ENCODE results near the gene HIBADH.
"Not testable (repeated sequence)": the region's sequence is repeated elsewhere in the genome, so short reads cannot be mapped to it uniquely, and the experiment has no call there.

HIBADH gene

GRCh38 chr7:27533652-27534081, 129.0 kb downstream of the HIBADH start:
- DNase-seq: no peak

- DNase-seq: no peak
These were observed 130.4 kb downstream of the HIBADH start for GRCh38 chr7:27532314-27532713.

DNA sequence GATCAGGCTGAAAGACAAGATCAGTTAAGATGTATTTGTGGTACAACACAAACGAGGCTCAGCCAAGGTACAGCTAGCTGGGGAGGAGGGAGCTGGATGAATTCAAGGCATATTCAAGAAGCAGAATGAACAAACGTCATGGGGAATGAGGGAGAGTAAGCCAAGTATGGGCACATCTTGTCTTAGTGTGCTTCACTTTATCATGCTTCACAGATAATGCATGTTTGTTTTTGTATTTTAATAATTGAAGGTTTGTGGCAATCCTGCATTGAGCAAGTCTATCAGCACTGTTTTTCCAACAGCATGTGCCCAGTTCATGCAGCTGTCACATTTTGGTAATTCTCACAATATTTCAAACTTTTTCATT, 135.4 kb downstream of the HIBADH start:
- no peak for DNase-seq

GRCh38 chr7:27526611-27527347, 135.9 kb downstream of the HIBADH start:
- DNase-seq: no peak

GRCh38 chr7:27526131-27526530, 136.6 kb downstream of the HIBADH start:
- DNase-seq: no peak

DNA sequence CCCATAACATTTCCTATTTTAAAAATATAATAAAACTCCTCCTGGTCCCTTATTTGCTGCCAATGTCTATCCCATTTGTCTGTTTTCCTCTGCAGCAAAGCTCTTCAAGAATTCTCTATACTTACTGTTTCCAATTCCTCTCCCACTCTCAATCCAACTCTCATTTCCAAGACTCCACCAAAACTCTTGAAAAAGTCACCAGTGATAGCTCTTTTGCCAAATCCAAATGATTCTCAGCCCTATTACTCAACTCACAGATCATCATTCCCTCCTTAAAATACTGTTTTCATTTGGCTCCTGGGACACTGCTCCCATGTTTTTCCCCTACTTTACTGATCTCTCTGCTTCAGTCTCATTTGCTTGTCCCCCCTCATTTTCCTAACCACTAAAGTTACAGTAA, 139.4 kb downstream of the HIBADH start:
- DNase-seq: no peak

GRCh38 chr7:27522566-27522965, 140.1 kb downstream of the HIBADH start:
- no peak for DNase-seq

DNA sequence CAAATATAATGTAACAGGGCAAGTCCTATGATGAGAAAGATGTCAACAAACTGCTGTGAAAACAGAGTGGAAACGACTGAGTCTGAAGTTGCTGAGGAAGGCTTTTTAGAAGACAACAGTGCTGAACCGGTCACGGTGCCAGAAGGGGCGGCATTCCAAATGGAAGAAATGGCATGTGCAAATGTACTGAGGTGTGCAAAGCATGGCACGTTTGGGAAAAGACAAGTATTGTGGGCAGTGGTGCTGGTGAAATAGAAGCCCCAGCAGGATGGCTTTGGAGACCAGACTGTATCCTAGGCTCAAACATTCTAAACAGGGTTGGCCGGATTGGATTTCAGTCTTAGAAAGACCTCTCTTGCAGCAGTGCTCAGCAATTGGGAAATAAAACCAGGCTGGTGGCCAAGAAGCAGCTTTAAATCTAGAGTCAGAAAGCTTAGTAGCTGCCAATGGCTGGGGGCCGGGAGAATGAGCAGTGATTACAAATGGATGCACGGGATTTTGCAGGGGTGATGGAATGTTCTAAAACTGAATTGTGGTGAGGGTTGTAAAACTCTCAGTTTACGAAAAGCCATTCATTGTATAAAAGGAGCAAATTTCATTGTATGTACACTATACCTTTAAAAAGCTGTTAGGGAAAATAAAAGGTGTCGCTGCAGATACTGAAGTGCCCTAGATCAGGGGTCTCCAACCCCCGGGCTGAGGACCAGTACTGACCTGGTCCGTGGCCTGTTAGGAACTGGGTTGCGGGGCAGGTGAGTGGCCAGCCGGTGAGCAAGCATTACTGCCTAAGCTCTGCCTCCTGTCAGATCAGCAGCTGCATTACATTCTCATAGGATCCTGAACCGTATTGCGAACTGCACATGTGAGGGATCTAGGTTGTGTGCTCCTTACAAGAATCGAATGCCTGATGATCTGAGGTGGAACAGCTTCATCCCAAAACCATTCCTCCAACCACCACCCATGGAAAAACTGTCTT, 141.6 kb downstream of the HIBADH start:
- DNase-seq: no peak

DNA sequence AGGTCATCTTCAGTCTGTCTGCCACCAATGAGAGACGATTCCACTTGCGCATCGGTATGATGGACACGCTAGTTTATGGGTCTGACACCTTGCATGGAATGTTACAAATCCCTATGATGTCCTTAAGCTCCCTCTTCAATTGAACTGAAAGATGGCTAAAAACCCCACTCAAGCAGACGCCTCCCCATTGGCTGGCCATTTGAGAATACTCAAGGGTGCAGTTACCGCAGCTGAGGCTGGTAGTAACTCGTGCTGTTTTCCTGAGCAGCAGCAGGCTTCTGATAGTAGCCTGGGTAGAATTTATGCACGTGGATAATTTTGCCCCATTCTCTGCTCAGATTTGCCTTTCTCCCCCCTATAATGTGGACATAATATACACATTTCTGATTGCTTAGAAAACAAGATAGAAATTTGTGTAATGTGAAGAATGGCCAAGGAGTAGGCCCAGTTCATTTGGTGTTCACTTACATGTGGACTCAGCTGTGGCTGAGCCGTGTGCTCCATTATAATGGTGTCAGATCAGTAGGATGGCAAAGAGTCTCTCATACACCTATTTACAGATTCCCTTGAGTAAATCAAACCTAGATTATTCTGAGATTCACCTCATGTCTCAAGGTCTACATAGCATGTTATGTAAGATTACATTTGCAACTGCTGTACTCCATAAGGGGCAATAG, 142.8 kb downstream of the HIBADH start:
- DNase-seq: no peak

DNA sequence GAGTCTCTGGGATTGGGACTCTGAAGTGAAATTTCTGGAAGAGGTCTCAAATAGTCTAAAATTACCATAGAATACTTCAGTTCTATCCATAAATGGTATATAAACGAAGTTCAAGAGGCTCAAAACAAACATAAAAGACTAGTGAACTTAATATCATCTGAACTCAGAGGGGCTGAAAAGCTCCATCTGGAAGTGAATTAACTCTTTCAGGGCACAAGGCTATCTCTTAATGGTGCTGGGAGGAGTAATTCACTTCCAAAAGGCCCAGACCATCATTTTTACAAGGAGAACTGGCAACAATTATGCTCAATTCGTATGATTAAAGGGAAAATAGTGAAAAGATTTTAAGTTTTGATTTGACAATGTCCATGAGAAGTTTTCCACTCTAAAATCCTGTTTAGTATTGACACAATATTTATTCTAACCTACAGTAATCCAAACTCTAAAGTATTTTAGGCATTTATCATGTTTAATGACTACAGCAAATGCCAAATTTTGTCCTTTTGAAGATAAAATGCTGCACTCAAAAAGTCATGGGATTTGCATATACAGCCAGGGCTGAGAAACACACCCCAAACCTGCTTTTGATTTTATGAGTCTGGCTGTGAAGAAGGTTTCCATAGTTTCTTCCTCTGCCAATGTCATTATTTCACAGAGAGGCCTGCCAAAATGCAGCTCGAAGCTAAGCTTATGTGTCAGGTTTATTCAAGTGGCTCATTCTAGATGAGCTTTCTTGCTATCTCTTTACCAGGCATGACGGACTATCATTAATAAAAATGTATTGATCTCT, 143.9 kb downstream of the HIBADH start:
- DNase-seq: no peak

DNA sequence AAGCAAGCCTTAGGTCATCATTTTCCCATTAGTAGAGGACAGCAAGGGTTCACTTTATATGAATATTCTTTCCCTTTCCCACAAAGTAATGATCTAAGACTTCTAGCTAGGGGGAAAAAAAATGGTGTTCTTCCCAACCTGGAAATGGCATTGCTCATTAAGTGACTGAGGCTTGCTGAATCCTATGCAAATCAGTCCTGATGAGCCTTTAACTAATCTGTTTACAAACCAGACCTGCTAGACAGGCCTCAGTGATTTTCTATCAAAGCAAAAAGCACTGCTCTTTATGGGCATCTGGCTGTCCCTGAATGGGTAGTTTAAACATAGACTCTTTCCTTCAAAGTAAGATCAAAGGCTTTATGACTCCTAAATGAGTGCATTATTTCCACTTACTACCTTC, 146.3 kb downstream of the HIBADH start:
- DNase-seq: no peak

DNA sequence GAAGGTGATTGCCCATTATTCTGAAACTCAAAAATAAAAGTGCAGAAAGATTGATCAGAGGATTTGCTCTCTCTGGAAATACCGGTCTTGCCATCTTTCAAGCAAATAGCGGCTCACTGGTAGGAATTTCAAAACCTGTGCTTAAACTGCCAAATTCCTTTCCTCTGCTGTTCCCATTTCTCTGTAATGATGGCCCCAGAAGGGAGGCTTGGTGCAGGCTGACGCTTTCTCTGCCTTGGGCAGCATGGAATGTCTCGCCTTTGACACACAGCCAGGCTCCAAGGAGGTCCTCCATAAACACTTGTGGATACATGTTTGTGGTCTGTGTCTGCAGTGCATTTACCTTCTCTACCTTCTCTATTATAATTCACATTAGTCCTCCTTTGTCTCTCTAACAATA, 146.8 kb downstream of the HIBADH start:
- DNase-seq: no peak

- DNase-seq: no peak
These were observed 147.8 kb downstream of the HIBADH start for GRCh38 chr7:27514861-27515260.

- no peak for DNase-seq
These were observed 148.8 kb downstream of the HIBADH start for GRCh38 chr7:27513885-27514284.

- DNase-seq: not testable (repeated sequence)
These were observed 151.3 kb downstream of the HIBADH start for GRCh38 chr7:27511370-27511769.

DNA sequence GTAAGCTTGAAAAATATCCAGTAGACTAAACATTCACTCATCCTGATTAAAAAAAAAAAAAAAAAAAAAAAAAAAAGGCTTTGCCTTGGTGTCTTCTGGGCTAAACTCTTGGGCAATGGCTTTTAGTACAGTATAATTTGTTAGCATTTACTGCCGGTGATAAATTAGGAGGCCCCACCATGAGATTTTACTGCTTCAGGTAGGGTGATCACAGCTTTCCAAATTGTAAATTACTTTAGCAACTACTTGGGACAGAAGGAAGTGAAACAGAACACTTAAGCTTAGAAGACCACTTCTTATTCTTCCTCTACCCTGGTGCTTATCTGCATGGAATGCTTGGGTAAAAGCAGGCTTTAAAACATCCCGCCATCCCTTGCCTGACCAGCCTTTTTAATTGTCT, 152.1 kb downstream of the HIBADH start:
- DNase-seq: no peak

- not testable (repeated sequence) for DNase-seq
These were observed 160.8 kb downstream of the HIBADH start for GRCh38 chr7:27501879-27502278.

DNA sequence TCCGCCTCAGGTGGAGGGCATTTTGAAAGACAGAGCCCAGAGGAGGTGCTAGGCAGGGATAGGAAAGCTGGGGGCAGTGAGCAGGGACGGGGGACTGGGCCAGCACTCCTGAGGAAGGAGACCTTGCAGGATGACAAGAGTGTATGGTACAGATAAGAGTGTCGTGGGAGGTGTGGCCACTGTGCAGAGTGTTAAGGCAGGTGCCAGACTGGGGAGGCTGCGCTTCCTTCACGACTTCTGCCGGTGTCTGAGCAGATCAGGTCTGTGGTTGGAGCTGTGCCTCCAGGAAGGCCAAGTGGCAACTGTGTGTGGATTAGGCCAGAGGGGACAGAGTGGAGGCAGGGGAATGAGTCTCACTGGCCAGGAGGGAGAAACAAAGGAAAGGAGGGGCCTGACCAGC, 161.7 kb downstream of the HIBADH start:
- no peak for DNase-seq

GRCh38 chr7:27492224-27492623, 170.5 kb downstream of the HIBADH start:
- no peak for DNase-seq

DNA sequence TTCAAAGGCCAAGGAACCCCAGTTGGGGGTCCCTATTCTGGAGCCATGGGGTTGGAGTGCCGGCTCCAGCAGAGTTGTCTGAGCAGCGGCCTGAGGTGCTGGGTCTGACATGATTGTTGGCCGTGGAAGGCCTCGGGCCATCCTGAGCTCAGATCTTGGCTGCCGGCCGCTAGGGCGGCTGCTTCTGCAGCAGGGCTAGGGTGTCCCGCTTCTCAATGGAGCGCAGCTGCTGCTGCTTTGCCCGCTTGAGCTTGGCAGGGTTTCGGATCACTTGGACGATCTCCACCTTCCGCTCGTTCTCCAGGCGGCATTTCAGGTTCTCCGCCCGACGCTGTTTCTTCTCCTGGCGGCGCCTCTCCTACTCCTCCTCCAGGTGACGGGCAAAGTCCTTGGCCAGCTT, 171.1 kb downstream of the HIBADH start:
- no peak for DNase-seq

- DNase-seq: no peak
These were observed 175.2 kb downstream of the HIBADH start for GRCh38 chr7:27487509-27487908.

DNA sequence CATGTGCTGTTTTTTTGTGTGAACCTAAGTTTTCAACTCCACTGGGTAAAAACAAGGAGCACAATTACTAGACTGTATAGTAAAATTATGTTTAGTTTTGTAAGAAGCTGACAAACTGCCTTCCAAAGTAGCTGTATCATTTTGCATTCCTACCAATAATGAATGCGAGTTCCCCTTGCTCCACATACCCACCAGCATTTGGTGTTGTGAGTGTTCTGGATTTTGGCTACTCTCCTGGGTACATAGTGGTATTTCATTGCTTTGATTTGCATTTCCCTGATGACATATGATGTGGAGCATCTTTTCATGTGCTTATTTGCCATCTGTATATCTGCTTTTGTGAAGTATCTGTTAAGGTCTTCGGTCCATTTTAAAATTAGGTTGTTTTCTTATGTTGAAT, 178.2 kb downstream of the HIBADH start:
- DNase-seq: no peak

DNA sequence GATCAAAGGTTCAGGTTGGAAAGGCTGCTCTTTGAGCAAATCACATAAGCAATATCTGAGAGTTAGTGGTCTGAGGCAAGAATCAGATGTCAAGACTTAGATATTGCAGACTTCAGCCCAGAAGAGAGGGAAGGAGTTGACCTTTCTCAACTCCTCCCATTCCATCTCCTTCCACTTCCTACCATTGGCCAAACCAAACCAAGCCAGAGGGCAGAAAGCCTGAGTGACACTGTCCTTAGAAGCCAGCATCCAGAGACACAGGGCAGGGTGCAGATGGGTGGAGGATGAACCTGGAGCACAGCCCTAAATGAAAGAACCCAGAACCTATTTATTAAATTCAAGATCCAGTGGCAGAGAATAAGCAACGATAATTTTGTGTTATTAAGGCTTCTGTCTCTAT, 180.5 kb downstream of the HIBADH start:
- no peak for DNase-seq
